ENCODE results near the gene PRPF19.

DNA sequence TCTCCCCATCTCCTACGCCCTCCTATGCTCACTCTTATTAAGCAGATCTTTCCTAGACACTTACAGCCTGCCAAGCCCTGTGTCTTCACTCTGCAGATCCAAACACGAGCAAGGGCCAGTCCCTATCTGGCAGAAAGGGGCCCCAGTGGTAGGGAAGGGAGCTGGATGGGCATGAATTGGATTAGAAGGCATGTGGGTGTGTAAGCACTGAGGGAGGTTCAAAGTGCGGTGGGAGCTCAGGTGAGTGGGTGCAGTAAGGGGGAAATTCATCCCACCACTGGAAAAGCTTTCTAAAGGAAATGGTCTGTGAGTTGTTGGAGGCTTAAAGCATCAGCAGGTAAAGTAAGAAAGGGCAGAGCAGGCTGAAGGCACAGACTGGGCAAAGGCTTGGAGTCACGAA, 23.4 kb upstream of the PRPF19 start:
- TF ChIP-seq MAFK (IDR thresholded peaks at IDR 0.05; ENCODE audit: partially characterized antibody), result no peak
- TF ChIP-seq MAZ (IDR thresholded peaks at IDR 0.05; ENCODE audit: borderline replicate concordance, low read depth, low read length), result no peak
- TF ChIP-seq CBX2 (IDR thresholded peaks at IDR 0.05; ENCODE audit: borderline replicate concordance, low read depth), result no peak
- TF ChIP-seq KDM1A (IDR thresholded peaks at IDR 0.05; ENCODE audit: low read depth), result no peak

Data from A549 (cell line).